NCI-H526 (cell line): ENCODE data around the gene VAV1.
"Not testable (repeated sequence)": the region's sequence is repeated elsewhere in the genome, so short reads cannot be mapped to it uniquely, and the experiment has no call there.

ENCODE experiments used
- DNase-seq, 2 experiments: peaks; one replicate each; lab custom pipeline; 2025; lab: John Stamatoyannopoulos, UW

The VAV1 gene

DNA sequence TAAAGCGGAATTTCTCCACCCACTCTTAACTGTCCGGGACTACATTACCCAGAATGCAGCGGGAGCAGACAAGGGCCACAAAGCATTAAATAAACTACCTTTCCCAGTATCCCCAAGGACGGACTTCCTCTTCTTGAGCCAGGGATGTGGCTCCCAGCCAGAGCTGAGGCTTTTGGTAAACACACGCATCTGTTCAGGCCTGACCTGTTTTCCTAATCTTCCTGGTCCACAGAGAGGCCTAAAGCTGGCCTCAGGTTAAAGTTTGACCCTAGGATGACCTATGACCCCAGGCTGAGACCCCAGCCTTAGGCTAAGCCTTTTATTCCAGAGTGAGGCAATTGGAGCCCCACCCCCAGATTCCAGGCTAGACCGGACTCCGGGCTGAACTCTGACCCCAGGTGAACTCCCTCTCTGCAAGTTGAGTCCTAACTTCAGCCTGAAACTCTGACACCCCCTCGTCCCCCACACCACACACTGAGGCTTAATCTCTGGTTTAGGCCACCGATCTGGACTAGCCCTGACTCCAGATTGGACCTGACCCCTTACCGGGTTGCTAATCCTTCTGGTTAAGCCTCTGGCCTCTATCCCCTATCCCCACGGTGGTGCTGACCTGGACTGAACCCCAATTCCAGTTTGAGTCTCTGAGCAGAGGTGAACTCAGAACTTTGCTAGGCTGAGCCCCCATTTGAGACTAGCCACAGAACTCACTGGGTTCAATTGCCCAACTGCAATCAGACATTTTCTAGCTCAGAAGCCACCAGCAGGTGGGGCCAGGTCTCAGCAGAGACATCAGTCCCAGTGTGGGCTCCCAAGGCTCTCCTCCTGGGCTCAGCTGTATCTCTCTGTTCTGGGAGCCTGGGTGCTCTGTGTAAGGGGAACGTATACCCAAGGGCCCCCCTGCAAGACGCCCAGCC, 34.4 kb upstream of the VAV1 start:
- DNase-seq = peak; percentile 66 to 83

DNA sequence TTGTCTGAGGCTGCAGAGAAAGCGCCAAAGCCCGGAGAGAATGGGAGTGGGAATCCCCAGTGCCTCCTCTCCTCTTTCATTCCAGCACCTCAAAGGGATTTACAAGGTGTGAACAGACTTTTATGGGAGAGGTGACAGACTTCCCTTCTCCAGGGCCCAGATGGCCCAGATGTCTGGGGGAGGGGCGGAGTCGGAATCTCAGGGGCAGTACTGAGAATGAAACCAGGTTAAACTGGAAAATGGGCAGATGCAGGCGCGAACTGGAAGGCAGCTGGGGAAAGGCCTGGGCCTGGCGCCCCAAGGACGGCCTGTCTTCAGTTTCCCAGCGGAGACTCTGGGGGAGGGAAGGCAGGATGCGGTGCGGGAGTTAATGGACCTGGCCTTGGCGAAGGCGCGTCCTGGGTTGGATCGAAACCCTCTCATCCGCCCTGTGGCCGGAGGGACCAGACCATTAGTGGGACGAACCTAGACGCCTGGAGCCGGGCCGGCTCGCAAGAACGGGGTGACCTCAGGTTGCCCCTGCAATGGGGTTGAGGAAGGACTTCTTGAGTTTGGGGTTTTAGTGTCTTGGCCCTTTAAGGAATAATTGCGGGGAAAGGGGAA, 33.6 kb upstream of the VAV1 start:
- no peak for DNase-seq

DNA sequence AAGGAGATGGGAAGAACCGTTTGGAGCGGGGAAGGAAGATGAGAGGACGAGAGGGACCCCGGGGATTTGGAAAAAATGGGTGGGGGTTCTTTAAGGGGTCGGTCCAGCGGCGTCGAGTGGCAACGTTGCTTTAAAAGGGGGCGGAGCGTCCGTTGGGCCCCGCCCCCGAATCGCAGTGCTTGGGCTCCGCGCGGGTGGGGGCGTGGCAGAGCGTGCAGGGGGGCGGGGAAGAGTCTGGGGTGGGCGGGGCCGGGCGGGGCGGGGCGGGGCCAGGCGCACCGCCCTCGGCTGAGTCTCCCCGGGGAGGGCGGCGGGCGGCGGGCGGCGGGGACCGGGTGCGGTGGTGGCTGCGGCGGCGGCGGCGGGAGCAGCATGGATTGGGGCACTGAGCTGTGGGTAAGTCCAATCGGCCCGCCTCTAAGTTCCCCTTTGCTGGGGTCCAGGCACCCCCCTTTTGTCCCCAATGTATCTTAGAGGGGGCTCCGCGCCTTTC, 33.1 kb upstream of the VAV1 start, which contains the start of gene TRIP10:
Gene TRIP10 (plus strand): TSS at position 291 of the 493 bp plus-strand sequence. CDS start 82 bp downstream, at position 373.
- peak in 1 of 2 experiments; percentile 74 for DNase-seq

DNA sequence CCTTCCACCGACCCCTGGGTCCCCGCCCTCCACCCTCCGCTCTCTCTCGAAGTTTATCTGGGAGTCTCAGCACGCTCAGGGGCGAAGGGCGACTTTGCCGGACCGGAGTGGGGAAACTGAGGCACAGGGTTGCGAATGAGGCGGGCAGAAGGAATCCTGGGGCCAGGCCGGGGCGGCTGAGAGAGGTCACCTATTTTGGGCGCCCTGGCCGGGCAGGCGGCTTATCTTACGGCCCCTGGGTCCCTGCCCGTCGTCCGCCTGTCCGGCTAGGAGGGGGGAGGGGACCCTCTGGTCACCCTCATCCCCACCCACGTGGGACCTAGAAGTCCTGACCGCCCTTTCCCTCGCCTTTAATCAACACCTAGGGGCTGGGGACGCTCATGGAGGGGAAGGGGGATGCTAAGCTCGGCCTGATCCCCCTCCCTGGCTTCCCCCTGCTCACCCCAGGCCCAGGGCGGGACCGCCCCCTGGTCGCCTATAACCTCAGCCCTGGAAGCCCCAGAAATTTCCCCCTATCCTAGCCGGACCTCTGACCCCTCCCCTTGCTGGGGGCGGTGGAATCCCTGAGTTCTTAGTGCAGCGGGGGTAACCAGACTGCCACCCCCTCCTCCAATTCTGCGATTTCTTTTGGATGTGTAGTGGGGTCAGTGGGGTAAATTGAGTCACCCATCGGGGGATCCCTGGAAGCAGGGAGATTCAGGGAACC, 32.5 kb upstream of the VAV1 start:
- peak in 1 of 2 experiments; percentile 48 for DNase-seq

DNA sequence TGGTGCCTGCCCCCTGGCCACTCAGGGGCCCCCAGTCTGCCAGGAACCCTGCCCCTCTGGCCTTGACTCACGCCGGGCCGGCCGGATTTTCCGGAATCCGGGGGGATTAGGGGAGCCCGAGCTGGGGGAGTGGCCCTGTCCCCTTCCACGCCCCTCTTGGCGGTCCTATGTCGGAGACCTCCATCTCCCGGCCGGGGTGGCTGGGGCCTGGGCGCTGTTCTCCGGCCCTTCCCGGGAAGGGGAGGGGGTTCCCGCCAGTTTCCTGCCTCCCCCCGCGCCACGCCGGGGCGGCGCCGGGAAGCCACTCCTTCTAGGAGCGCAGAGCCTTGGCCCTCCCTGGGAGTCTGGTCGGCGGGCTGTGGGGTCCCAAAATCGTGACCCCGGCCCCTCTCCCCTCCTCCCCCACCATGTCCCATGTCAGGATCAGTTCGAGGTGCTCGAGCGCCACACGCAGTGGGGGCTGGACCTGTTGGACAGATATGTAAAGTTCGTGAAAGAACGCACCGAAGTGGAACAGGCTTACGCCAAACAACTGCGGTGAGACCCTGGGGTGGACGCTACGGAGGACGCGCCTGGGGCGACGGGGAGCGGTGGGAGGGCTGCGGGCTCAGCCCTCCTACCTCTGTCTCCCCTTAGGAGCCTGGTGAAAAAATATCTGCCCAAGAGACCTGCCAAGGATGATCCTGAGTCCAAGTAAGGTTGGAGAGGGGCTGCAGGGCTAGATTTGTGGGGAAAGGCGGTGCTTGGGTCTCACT, 31.7 kb upstream of the VAV1 start:
- DNase-seq = peak in 1 of 2 experiments; percentile 43

DNA sequence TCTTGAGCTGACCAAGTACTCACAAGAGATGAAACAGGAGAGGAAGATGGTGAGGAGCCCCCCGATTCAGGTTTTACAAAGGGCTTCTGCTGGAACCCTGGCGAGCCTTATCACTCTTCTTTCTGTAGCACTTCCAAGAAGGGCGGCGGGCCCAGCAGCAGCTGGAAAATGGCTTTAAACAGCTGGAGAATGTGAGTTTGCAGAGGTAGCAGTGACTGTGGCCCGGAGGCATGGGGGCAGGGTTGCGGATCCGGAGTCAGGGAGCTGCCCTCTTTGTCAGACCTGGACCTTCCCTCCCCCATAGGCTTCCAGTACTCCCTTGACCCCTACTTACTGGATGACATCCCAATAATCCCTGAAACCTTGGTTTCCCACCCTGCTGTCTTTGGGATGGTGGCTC, 29.4 kb upstream of the VAV1 start:
- DNase-seq = no peak

DNA sequence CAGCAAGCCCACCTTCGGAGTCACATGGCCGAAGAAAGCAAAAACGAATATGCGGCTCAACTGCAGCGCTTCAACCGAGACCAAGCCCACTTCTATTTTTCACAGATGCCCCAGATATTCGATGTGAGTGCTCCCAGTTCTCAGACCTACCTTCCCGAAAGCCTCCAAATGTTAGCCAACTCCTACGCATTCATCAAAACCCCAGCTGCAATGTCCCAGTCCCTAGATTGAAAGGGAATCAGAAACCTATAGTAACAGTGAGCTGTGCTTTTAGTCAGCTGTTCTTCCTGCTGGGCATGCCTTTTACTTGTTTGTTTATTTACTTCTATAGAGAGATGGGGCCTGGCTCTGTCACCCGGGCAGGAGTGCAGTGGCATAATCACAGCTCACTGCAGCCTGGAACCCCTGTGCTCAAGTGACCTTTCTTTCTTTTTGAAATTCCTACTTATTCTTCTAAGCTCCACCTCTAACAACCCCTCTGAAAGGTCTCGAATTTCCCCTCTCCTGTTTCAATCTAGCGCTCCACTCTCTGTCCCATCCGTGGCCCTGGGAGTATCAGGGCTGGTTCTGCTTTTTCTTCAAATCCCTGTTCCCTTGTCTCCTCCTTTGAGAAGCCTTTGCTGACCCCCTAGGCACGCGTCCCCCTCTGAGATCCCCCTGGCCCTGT, 28.7 kb upstream of the VAV1 start:
- DNase-seq = no peak

DNA sequence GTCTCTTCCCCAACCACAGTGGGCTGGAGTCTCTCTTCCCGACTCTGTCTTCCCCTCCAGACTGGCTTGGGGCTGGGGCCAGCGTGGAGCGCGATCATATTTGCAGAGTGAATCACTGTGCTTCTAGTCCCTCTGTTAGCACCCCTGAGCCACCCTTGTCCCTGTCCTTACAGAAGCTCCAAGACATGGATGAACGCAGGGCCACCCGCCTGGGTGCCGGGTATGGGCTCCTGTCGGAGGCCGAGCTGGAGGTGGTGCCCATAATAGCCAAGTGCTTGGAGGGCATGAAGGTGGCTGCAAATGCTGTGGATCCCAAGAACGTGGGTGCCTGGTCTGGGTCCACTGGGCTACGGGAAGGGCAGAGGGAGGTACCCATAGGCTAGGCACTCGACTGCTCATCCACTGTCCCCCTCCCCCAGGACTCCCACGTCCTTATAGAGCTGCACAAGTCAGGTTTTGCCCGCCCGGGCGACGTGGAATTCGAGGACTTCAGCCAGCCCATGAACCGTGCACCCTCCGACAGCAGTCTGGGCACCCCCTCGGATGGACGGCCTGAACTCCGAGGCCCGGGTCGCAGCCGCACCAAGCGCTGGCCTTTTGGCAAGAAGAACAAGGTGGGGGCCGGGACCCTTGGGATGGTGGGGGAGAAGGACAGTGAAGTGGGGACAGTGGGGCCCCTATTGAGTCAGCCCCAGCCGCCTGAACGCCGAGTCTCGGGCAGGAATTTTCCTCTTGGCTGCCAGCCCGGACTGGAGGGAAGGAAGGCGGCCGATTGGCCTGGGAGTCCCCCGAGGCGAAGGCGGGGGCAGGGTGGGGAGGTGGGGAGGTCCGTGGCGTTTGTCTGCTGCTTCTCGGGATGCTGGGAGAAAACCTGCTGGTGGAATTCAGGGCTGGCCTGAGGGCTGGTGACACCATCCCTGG, 27.9 kb upstream of the VAV1 start:
- DNase-seq = no peak

DNA sequence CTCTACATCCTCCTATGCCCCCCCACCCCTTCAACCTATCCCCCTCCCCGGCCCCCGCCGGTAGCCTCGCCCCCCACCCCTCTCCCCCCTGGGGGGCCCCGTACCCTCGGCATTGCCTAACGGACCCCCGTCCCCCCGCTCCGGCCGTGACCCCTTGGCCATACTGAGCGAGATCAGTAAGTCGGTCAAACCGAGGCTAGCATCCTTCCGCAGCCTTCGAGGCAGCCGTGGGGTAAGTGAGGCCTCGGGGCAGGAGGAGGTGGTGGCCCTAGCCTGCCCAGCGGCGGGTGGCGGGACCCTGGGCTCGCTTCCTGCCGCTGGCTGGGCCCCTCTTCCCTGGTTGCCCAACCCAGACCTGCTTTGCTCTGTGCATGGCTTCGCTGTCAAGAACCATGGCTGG, 26.5 kb upstream of the VAV1 start:
- DNase-seq = no peak

DNA sequence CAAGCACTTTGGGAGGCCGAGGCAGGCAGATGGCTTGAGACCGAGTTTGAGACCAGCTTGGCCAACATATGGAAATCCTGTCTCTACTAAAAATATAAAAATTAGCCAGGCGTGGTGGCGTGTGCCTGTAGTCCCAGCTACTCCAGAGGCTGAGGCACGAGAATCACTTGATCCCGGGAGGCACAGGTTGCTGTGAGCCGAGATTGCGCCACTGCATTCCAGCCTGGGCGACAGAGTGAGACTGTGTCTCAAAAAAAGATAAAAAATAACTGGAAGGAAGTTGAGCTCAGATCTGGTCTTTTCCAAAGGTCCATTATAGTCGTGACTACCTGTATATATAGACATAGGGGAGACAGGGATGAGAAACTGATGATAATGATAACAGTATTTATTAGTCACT, 24.0 kb upstream of the VAV1 start:
- not testable (repeated sequence) for DNase-seq

DNA sequence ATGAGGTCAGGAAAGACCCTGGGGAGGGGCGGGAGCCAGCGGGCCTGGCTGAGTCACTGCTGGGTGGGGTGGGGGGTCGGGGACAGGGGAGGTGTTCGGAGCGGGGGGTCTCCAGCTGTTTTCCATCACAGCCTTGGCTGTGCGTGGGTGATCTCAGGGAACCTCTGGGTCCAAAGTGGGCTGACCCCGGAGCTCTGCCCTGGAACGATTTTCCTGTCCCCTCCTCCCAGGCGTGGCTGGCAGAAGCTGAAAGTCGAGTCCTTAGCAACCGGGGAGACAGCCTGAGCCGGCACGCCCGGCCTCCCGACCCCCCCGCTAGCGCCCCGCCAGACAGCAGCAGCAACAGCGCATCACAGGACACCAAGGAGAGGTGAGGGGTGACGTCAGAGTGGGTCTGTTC, 22.4 kb upstream of the VAV1 start:
- no peak for DNase-seq

DNA sequence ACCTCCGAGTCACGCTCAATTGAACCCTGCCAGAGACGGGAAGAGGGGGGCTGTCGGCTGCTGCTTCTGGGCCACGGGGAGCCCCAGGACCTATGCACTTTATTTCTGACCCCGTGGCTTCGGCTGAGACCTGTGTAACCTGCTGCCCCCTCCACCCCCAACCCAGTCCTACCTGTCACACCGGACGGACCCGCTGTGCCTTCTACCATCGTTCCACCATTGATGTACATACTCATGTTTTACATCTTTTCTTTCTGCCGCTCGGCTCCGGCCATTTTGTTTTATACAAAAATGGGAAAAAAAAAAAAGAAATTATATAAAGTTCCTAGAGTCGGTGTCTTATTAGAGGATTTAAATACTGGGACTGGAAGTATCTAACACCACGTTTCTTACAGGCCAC, 21.3 kb upstream of the VAV1 start:
- no peak for DNase-seq

DNA sequence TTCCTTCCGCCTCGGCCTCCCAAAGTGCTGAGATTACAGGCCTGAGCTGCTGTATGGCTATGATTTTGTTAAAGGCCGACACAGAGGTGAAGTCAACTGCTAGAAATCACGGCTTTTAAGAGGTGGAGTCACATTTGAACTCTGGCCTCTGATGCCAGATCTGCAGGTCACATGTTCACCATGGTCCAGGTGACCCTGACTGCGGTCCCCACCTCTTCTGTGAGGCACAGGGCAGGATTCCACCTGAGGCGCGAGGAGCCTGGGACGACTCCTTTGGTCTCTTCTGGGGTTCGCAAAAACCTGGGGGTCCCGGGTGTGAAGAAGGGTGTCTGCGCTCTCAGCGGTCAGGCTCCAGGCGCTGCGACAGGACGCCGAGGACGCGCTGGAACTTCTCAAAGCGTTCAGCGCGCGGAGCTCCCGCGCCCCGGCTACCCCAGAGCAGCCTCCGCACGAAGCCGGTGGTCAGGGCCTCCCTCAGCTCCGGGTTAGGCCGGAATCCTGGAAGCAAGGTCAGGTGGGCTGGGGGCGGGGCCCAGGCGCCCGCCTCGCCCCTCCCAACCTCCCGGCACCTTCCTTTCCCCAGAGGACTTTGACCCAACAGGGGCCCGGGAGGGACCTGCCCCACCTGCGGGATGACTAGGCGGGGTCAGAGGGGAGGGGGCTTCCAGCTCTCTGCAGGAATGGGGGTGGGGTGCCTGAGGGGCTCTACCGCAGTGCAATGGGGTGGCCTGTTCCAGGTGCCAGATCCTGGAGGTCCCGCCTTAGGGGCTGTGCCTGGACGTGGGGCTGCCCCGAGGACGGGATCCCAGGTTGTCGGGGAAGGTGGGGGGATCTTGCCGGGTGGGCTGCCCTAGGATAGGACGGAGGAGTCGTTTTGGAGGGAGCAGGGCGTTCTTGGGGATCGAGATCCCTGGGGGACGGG, 20.0 kb upstream of the VAV1 start:
- no peak for DNase-seq

DNA sequence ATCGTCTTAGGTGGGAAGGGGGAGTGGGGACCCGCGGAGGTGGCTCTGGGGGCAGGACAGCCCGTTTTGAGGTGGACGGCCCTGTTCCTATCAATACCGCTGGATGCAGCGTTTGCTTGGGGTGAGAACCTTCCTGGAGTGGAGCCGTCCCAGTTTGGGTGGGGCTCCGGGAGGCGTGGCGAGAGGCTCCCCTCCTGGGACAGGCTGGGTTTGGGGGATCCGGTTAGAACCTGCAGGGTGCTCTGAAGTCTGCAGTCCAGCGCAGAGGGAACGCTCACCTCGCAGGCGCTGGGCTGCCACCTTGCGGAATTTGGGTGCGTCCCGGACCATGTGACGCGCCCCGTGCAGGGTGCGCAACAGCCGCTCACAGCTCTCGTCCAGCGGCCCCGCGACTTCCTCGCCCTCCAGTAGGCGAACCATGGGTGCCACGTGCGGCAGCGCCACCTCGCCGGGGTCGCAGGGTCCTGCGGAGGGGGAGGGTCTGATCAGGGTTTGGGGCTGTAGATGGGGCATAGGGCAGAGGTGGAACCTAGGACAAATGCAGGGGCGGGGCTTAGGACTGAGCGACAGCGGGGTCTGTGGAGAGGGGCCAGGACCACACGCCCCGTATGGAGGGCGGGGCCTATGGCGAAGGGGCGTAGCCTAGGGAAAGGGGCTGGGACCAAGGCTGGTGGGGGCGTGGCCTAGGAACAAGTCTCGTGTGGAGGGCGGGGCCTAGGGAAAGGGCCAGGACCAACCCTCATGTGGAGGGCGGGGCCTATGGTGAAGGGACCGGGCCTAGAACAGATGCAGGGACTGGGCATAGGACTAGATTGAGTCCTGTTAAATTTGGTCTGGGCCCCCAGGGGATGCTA, 19.1 kb upstream of the VAV1 start:
- DNase-seq = peak in 1 of 2 experiments; percentile 74

DNA sequence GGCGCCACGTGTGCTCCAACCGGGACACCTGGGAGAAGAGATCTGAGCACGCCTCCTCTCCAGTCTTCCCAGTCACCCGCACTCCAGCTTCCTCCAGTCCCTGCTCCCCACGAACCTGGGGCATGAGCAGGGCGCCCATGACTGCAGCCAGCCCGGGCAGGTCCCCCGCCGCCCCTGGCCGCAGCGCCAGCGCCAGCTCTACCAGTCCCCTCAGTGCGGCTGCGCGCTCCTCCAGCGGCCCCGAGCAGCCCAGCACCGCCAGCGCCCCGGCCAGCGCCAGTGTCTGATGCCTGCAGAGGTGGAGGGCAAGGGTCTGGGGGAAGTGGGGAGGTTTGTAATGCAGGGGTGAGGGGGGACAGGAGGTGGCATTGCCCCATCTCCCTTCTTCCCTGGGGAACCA, 18.4 kb upstream of the VAV1 start:
- DNase-seq = no peak

DNA sequence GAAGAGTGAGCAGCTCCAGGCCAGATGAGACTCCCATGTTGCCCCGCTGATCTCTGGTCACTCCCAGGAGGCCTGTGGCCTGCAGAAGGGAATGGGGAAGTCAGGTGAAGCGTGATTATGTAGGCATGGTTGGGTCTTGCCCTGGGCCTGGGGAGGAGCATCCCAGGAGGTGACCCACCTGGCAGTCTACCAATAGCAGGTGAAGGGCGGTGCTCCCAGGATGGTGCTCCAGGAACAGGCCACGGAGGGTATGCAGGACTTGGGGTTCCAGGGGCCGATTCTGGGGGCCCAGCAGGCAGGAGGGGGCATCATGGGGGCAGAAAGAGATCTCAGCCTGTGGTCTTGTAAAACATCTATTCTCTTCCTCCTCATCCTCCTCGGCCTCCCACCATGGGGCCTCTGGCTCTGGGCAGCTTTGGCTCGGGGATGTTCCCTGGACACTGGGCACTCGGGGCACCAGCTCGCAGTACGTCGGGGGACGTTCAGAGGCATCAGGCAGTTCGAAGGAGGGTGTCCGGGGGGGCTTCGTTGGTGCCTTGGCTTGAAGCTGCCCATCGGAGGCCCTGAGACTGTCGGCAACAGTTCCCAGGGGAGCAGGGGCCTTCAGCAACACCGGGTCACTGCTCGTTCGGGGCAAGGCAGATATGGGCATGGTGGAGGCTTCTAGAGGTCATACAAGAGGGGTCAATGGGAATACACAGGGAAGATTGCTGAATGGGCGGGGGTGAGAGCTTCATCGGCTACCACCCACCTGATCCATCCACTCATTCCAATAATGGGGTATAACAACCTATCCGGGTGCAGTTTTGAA, 17.6 kb upstream of the VAV1 start:
- no peak for DNase-seq

DNA sequence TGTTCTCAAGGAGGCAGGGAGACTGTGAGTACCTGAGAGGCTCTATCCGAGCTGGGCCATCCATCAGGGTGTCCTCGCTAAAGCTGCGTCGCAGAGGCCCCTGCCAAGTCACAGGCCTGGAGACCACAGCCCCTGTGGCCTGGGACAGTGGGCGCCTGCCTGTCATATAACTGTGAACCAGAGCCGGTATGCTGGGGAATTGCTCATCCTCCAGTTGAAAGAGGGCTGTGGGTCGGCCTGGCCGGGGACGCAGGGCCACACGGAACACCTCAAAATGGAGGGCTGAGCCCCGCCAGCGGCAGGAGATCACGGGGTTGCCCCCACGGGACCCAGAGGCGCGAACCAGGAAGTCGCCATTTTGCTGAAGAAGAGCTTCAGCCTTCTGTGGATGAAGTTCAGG, 11.9 kb upstream of the VAV1 start:
- no peak for DNase-seq
